Activated CD8-positive, alpha-beta memory T cell treated with anti-CD3 and anti-CD28 coated beads, Interleukin-2, amount 50 U/mL, for 1 hour (primary cell): ENCODE results near the gene SMIM17.

ENCODE experiments used
- DNase-seq: peaks from one replicate; pipeline ENCODE4 v3.0.0-alpha.2; 2020; ENCODE audit errors: extremely low read depth

SMIM17 gene

GRCh38 chr19:56642711-56643459 lies at the start of gene SMIM17:
Gene SMIM17 (plus strand): TSS chr19:56643159. CDS start chr19:56645668, 2,509 bp downstream.
- DNase-seq: no peak

- no peak for DNase-seq
Observed at GRCh38 chr19:56594446-56594782, 48.5 kb upstream of the SMIM17 start.

- DNase-seq: peak; percentile 50
Observed at GRCh38 chr19:56594783-56595547, 48.0 kb upstream of the SMIM17 start, which contains the start of gene ZNF71. Gene ZNF71 (plus strand): TSS chr19:56595302. CDS start chr19:56601559, 6,257 bp downstream.

- no peak for DNase-seq
Observed at GRCh38 chr19:56595548-56595899, 47.4 kb upstream of the SMIM17 start.

- no peak for DNase-seq
Observed at GRCh38 chr19:56596676-56597075, 46.3 kb upstream of the SMIM17 start.

- DNase-seq: no peak
Observed at GRCh38 chr19:56597696-56598095, 45.3 kb upstream of the SMIM17 start.

- DNase-seq: no peak
Observed at GRCh38 chr19:56601375-56601774, 41.6 kb upstream of the SMIM17 start.

GRCh38 chr19:56603829-56604228 lies 39.1 kb upstream of the SMIM17 start:
- no peak for DNase-seq

GRCh38 chr19:56608274-56608964 lies 34.5 kb upstream of the SMIM17 start:
- no peak for DNase-seq

GRCh38 chr19:56611288-56611687 lies 31.7 kb upstream of the SMIM17 start:
- DNase-seq: no peak

GRCh38 chr19:56612737-56613136 lies 30.2 kb upstream of the SMIM17 start:
- no peak for DNase-seq

GRCh38 chr19:56613639-56614038 lies 29.3 kb upstream of the SMIM17 start:
- DNase-seq: no peak

GRCh38 chr19:56617531-56617930 lies 25.4 kb upstream of the SMIM17 start:
- no peak for DNase-seq

GRCh38 chr19:56619121-56619520 lies 23.8 kb upstream of the SMIM17 start:
- no peak for DNase-seq

- DNase-seq: no peak
Observed at GRCh38 chr19:56622374-56622773, 20.6 kb upstream of the SMIM17 start.

GRCh38 chr19:56623006-56623405 lies 20.0 kb upstream of the SMIM17 start:
- DNase-seq: no peak

- no peak for DNase-seq
Observed at GRCh38 chr19:56625708-56626107, 17.3 kb upstream of the SMIM17 start.

- DNase-seq: no peak
Observed at GRCh38 chr19:56633021-56633420, 9.9 kb upstream of the SMIM17 start.

- DNase-seq: no peak
Observed at GRCh38 chr19:56637976-56638555, 4.9 kb upstream of the SMIM17 start.

GRCh38 chr19:56639217-56639616 lies 3.7 kb upstream of the SMIM17 start:
- DNase-seq: no peak

GRCh38 chr19:56643460-56643955 lies 549 bp downstream of the SMIM17 start:
- no peak for DNase-seq

- no peak for DNase-seq
Observed at GRCh38 chr19:56654151-56654550, 11.2 kb downstream of the SMIM17 start.
